Fibroblast of skin of scalp (primary cell): ENCODE results near the gene ATP6V1B1.

ENCODE experiments used
- DNase-seq: peaks from one replicate; pipeline ENCODE4 v3.0.0-alpha.2; 2013

Gene ATP6V1B1

DNA sequence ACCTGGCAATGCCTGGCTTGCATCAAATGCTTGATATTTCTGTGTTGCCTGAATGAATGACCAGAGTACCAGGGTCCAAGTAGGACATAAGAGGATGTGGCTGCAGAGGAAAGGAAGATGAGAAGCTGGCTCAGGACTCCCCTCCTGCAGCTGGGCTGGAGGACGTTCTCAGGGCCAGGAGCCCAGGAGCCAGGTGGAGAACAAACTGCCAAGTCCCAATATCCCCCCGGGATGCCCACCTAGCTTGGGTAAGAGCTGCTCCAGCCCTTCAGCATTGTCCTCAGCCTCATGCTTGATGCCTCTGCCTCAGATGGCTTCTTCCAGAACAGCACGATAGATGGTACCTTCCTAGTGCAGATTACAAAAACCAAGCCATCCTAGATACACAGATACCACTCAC lies 8.6 kb upstream of the ATP6V1B1 start:
- DNase-seq = no peak

DNA sequence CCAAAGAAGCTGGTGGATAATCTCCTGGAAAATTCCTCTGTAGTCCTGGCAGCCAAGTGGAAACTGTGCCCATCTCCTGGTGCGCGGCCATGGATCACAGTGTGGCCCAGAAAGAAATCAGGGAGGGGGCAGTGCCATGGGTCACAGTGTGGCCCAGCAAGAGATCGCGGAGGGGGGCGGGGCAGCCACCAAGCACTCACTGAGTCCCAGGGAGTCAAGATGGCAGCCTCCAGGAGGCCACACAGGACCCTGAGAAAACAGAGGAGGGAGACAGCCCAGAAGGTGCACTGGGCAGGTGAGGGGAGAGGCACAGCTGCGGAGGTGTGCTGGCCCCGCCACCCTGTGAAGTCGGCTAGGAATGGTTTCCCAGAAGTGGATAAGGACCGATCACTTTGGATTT lies 8.1 kb upstream of the ATP6V1B1 start:
- no peak for DNase-seq

DNA sequence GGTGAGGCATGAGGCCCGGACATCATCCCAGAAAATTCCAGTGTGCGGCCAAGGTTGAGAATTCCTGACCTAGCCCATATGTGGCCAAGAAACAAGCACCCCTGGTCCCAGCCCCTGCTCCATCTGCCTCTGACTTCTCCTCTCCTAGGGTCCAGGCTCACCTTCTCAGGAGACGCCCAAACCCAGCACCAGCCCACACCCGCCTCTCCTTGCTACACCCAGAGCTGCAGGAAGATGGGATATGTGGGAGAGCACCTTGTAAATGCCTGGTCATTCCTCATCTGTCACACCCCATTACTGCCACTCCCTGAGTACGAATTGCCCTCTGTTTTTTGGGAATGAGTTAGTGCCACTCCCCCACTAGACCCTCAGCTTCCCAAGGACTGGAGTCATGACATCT lies 7.3 kb upstream of the ATP6V1B1 start:
- no peak for DNase-seq

DNA sequence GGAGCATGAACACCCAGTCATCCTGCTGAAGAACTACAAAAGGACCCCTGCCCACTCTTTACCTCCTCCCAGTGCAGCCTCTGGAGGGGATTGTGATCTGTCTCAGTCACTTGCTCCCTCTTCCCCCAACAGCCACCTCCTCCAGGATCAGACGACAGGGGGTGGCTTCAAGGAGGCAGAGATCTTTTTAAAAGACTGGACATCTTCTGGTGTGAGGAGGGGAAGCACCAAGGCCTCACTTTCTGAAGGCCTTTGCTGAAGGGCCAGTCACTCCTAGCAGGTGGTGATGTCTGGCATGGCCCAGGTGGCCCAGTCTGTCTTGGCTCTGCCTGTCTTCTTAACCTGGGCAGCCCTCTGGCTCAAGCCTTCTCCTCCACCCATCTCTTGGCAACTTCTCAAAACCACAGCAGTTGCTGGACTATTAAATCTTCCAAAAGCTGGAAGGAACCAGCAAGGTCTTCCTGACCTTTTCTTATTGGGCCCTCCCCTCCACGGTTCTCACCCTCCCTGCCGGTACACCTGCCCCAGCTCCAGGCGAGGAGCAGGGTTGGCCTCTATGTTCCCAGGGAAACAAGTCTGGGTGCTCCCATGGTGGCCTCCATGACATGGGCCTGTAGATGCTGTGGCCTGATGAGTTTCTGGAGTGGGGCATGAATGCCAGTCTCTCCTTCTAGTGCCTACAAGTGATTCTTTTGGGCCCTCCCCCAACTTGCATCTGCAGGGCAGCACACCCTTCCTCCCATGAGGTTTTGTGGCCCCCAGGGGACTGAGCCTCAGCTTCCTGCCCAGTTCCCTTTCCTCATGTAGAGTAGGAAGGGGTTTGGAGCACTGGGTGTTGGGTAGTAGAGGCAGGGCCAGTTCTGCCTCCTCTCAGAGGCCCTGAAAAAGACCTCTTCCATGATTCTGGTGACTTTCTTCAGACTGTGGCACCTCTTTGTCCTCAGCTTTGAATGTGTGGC lies 5.0 kb upstream of the ATP6V1B1 start:
- no peak for DNase-seq

GRCh38 chr2:70931376-70932000 lies 4.2 kb upstream of the ATP6V1B1 start:
- DNase-seq = no peak

GRCh38 chr2:70932631-70933230 lies 3.0 kb upstream of the ATP6V1B1 start:
- DNase-seq = no peak

- no peak for DNase-seq
Observed at GRCh38 chr2:70934981-70935380, 719 bp upstream of the ATP6V1B1 start.

DNA sequence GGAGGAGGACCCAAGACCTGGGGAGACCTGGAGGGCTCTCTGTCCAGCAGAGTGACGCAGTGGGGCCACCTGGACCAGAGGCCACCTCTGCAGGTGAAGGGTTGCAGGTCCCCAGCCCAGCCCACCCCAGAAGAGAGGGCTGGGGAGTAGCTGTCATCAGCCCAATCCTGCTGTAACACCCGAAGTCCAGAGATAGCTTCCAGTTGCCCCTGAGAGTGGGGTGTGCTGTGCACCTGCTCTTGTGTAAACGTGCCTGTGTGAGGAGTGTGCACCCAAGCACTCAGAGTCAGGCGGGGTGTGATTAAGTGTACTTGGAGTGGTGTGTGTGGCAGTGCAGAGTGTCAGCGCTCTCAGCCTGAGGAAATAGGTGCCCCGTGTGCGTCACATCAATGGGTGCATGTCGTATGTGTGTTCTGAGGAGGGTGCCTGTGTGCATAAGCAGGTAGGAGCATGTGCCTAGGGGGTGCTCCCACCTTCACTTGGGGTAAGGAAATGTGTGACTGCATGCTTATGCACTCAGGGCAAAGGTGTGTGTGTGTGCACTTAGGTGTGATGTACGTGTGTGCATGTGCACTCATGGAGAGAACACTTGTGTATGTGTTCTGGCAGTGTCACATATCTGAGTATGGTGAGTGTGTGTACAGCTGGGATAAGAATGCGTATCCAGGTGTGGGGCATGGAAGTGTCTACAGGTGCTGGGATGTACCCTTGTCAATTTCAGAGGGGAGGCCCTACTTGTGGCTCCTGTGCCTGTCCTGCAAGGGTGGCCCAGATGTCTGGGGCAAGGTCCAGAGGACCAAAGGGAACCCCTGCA lies 672 bp downstream of the ATP6V1B1 start:
- DNase-seq = no peak

DNA sequence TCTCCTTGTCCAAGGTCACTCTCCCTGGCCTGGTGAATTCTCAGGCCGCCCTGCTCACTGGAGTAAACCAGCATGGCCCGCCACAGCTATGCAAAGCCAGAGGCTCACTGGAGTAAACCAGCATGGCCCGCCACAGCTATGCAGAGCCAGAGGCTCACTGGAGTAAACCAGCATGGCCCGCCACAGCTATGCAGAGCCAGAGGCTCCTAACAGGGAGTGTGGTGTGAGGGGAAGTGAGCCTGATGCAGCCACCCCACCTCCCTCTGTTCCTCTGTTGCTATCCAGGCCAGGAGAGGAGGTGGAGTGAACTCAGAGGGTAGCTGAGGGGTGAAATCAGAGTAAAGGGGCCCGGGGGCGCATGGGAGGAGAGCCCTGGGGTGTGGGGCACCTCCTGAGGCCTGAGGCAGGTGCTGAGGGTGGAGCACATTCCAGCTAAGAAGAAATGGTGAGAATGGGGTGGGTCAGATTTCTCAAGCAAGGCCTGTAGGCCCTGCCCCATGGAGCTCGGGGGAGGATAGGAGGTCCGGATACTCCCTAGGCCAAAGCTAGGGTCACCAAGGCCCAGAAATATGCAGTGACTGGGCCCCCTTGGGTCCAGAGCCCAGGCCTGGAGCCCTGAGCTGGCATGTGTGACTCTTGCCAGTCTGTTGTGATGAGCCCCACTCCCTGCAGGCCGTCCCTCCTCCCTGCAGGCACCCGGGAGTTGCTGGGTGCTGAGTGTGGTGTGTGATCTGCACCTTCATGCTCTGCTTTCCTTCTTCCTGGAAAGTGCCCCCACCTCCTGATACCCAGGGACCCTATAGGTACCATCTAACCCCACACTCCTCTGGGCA lies 1.5 kb downstream of the ATP6V1B1 start:
- DNase-seq = no peak

DNA sequence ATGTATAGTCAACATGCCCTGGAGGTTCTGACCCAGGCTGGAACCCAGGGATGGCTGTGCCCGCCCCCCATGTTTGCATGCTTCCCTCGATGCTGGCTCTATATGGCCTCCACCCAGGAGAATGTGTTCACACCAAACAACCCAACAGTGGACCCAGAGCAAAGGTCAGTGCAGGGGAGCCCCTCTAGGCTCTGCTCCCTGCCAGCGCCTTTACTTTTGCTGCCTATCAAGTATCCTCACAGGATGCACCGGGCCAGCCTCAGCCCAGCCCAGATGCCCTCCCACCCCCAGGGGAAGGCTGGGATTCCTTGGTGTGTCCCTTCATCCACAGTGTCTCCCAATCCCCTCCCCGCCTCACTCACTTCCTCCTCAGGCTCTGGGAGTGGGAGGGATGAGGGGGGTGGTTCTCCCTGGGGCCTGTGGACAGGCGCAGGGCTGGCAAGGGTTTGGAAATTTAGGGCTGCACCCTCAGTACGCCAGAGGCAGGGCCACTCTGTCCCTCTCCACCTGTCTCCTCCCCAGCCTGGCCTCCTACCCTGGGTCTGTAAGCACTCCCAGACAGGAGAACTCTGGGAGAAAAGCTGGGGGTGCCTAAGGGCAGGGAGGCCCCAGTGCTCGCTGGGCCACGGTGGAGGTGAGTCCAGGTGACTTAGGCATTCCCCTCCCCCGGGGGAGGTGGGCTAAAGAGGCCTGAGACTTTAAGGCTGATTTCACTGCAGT lies 2.3 kb downstream of the ATP6V1B1 start:
- DNase-seq = no peak

DNA sequence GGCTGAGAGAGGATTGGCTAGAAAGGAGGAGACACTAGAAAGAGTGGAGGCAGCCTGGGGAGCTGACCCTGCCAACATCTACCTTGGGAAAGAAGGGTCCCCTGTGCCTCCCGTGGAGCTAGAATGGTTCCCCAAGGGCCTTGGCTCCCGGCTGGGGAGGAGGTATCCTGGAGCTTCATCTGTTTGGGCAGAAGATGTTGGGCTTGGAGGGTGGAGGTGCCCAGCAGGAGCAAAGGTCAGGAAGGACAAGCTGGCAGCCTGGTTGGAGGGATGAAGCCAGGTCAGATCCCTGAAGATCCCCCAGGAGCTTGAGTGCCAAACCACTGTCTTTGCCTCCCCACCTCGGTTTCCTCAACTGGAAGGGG lies 2.9 kb downstream of the ATP6V1B1 start:
- DNase-seq = no peak

DNA sequence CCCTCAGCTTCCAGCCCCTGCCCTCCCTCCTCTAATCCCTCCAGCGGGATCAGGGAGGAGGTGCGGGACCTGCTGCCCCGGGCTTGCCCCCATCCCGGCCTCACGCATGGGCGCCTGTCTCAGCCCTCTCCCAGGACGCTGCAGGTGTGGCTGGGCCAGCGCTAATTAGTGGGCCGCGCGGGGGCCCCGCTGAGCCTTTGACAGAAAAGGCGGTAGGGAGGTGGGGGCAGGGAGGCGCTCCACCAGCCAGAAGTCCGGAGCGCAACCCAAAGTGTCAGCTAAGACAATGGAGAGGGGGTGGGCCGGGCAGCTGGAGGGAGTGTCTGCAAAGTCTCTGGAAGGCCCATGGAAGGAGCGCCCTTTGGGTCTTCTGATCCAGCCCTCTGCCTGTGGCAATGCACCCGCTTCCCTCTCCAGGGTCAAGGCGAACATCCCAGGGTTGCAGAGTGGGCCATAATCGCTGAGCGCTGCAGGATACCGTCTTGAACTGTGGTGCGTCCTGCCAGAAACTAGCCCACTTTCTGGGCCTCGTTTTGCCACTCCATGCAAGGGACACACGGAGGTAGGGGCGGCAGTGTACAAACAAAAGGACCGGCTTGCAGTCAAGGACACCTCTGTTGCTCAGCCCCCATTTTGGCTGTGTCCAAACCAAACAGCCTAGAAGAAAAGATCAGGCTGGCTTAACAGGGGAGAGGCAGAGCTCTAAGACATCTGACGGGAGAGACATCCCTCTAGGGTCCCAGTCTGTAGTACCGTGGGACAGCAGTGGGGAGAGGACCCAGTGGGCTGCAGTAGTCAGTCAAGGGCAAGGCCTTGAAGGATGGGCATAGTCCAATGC lies 3.5 kb downstream of the ATP6V1B1 start:
- no peak for DNase-seq

GRCh38 chr2:70939839-70940580 lies 4.3 kb downstream of the ATP6V1B1 start:
- DNase-seq = no peak

GRCh38 chr2:70941186-70941585 lies 5.5 kb downstream of the ATP6V1B1 start:
- DNase-seq = no peak

- DNase-seq = no peak
Observed at GRCh38 chr2:70941701-70942100, 6.0 kb downstream of the ATP6V1B1 start.

DNA sequence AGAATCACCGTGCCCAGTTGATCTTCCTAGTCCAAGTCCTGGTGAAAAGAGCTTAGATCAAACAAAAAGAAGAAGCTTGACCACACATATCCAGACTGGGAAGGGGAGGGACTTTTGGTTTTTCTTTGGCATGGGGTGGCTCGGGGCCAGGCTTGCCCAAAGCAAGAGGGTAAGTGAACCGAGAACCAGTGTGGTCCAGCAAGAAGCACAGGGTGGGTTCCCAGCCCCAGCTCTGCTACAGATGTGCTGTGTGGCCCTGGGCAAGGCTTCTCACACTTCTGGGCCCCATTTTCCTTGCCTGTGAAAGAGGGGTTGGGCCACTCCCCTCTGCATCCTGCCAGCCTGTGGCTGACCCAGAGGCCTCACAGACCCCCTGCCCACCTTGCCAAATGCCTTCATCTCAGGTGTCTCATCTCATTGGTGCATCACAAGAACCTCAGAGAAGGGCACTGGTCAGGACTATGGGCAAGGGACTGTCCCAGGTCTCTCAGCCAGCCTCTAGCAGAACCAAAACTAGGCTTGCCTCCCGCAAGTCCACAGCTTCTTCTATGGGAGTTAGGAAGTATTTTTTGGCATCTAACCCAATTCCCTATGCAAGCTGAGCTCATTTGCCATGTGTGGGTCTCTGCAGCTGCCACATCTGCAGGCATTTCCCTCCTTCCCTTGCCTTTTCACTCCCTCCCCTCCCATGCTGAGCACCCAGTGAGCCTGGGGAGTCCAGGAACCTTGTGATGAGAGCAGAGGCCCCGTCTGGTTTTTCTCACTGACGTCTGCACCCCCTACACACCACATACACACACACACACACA lies 6.9 kb downstream of the ATP6V1B1 start:
- DNase-seq = no peak

GRCh38 chr2:70943205-70943871 lies 7.6 kb downstream of the ATP6V1B1 start:
- DNase-seq = no peak

DNA sequence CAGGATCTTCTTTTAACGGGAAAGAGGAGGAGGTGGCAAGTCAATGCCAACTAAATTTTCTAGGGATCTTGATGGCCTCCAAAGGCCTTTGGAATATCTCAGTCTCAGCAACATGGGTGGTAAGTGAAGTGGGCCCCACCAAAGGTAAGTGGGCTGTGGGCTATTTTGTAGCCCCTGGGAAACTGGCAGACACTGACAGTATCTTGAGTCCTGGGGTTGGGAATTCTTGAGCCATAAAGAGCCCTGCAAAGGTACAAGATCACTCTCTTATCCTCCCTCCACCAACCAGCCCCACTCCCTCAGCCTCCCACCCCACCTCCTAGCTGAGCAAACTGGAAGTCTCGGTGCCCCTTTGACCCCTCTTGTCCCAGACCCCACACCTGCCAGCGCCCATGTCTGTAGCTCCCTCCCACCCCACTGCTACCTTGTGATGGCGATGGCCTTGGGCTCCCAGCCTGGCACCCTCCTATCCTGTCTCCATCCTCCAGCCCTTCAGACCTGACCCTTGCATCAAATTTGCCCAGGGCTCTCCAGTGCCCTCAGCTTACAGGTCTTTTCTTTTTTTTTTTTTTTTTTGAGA lies 8.5 kb downstream of the ATP6V1B1 start:
- no peak for DNase-seq
